Liver (tissue), 3 donors: Measurements from ENCODE around the gene POLN.

Experiments
- EGR1 ChIP-seq, 2 donors: IDR thresholded peaks; 2 replicates each; pipeline ENCODE4 v1.6.1; 2016 to 2018; ENCODE audit warnings: antibody characterized with exemption in 2 of 2, low read depth in 2 of 2
- FOXA2 ChIP-seq: IDR thresholded peaks from 2 replicates; pipeline ENCODE4 v1.6.1; 2016; ENCODE audit warnings: antibody characterized with exemption
- JUND ChIP-seq, 2 donors: IDR thresholded peaks; 2 replicates each; pipeline ENCODE4 v1.6.1; 2016; ENCODE audit warnings: antibody characterized with exemption in 2 of 2
- MAX ChIP-seq: IDR thresholded peaks from 2 replicates; pipeline ENCODE4 v1.6.1; 2016; ENCODE audit warnings: antibody characterized with exemption
- NR2F2 ChIP-seq: IDR thresholded peaks from 2 replicates; pipeline ENCODE4 v1.6.1; 2016; ENCODE audit warnings: antibody characterized with exemption
- RAD21 ChIP-seq, 2 donors: IDR thresholded peaks; 2 replicates each; pipeline ENCODE4 v1.6.1; 2016; ENCODE audit warnings: antibody characterized with exemption in 2 of 2, mild to moderate bottlenecking in 2 of 2
- RXRA ChIP-seq, 2 donors: IDR thresholded peaks; 2 replicates each; pipeline ENCODE4 v1.6.1; 2017 to 2018; ENCODE audit warnings: antibody characterized with exemption in 2 of 2, mild to moderate bottlenecking in 1 of 2
- SP1 ChIP-seq: IDR thresholded peaks from 2 replicates; pipeline ENCODE4 v1.6.1; 2018; ENCODE audit warnings: antibody characterized with exemption, mild to moderate bottlenecking
- TAF1 ChIP-seq: conservative IDR thresholded peaks from 2 replicates; pipeline ENCODE4 v1.6.1; 2016; ENCODE audit warnings: antibody characterized with exemption, mild to moderate bottlenecking
- TF ChIP-seq, protein P1 (sequence below): fragments of 150-350 bp; IDR thresholded peaks from 2 replicates; pipeline ENCODE4 v1.5.1; 2017; ENCODE audit warnings: improper control_type of control experiment, low read depth, low read length; ENCODE audit not compliant: missing input control
- donor health status: healthy.
- donor health status: healthy.

DNA sequence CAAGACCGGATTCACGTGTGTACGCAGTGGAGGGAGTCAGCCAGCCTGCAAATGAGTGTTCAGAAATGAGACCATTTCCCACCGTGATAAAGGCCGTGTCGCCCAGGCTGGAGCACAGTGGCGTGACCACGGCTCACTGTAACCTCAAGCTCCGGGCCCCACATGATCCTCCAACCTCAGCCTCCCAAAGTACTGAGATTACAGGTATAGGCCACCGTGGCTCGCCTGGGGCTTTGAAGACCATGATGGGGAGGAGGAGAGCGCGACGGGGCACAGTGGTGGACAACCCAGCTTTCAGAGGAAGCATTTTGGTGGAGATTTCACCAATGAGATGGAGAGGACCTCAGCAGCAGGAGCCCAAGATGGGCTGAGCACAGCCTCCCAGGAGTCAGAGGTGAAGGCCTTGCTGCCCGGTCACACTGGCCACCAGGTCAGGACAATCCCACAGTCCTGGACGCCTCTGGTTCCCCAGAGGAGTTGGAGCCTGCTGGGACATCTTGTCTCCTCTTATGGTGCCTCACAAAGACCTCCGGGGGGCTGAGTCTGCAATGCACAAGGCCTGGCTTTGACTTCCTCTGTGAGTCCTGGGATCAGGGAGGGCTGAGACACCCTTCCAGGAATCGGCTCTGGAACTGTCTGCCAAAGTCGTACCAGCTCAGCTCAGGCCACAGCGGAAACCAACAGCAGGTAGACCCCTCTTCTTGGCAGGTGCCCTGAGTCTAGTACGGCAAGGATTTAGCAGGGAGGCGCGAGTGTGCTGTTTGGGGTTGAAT lies 42.4 kb upstream of the POLN start:
- TF ChIP-seq, protein P1, sequence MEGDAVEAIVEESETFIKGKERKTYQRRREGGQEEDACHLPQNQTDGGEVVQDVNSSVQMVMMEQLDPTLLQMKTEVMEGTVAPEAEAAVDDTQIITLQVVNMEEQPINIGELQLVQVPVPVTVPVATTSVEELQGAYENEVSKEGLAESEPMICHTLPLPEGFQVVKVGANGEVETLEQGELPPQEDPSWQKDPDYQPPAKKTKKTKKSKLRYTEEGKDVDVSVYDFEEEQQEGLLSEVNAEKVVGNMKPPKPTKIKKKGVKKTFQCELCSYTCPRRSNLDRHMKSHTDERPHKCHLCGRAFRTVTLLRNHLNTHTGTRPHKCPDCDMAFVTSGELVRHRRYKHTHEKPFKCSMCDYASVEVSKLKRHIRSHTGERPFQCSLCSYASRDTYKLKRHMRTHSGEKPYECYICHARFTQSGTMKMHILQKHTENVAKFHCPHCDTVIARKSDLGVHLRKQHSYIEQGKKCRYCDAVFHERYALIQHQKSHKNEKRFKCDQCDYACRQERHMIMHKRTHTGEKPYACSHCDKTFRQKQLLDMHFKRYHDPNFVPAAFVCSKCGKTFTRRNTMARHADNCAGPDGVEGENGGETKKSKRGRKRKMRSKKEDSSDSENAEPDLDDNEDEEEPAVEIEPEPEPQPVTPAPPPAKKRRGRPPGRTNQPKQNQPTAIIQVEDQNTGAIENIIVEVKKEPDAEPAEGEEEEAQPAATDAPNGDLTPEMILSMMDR = no peak
- no peak for TF ChIP-seq NR2F2
- TF ChIP-seq MAX = no peak
- no peak for TF ChIP-seq EGR1 (IDR thresholded peaks at IDR 0.05; ENCODE audit: low read depth in 2 of 2)
- no peak for TF ChIP-seq RXRA (IDR thresholded peaks at IDR 0.05)
- no peak for TF ChIP-seq SP1
- TF ChIP-seq RAD21 (IDR thresholded peaks at IDR 0.05) = no peak
- no peak for TF ChIP-seq FOXA2
- no peak for TF ChIP-seq JUND (IDR thresholded peaks at IDR 0.05)
- no peak for TF ChIP-seq TAF1
